HG02973 (cell line): ENCODE results near the gene SIRT7.

ENCODE experiments used
- ATAC-seq: cut with Tn5 transposase; IDR thresholded peaks from one replicate; pipeline ENCODE4 v1.9.1; 2021; ENCODE audit warnings: moderate library complexity; ENCODE audit not compliant: unreplicated experiment

The SIRT7 gene

GRCh38 chr17:81865733-81866439 is 52.1 kb downstream of the SIRT7 start:
- no peak for ATAC-seq

GRCh38 chr17:81865358-81865732 is 52.6 kb downstream of the SIRT7 start:
- no peak for ATAC-seq

- no peak for ATAC-seq
Measured at GRCh38 chr17:81863833-81864768, 53.9 kb downstream of the SIRT7 start.

- no peak for ATAC-seq
Measured at GRCh38 chr17:81863123-81863675, 54.8 kb downstream of the SIRT7 start.
